HepG2 (cell line): Measurements from ENCODE around the gene IL1RAP. TPM values are rescaled to one million over a fixed set of nuclear protein-coding genes. Genes with fewer than 3 reads are reported as not detected.

Source experiments
- ARID2 ChIP-seq: sonication (generic); formaldehyde crosslinking; IDR thresholded peaks from 2 replicates; pipeline ENCODE4 v1.8.1; 2022; ENCODE audit warnings: mild to moderate bottlenecking, missing genetic modification reagents, borderline replicate concordance
- ATRX ChIP-seq: sonication (generic); formaldehyde crosslinking; IDR thresholded peaks from 2 replicates; pipeline ENCODE4 v1.4.0; 2020; ENCODE audit warnings: missing genetic modification reagents, borderline replicate concordance
- CBFB ChIP-seq: sonication (generic); formaldehyde crosslinking; IDR thresholded peaks from 2 replicates; pipeline ENCODE4 v1.4.0; 2020; ENCODE audit warnings: missing genetic modification reagents
- FOSL2 ChIP-seq: sonication (generic); formaldehyde crosslinking; IDR thresholded peaks from 2 replicates; pipeline ENCODE4 v1.4.0; 2020; ENCODE audit warnings: missing genetic modification reagents
- GABPA ChIP-seq, 2 experiments: IDR thresholded peaks; 2 replicates each; pipeline ENCODE4 v1.6.1; 2011 to 2016; ENCODE audit warnings: low read depth in 2 of 2, low read length in 1 of 2, missing biosample characterization in 1 of 2, missing genetic modification characterization in 1 of 2
- GATAD1 ChIP-seq: IDR thresholded peaks from 2 replicates; pipeline ENCODE4 v1.6.1; 2016; ENCODE audit warnings: missing genetic modification reagents, missing compliant biosample characterization
- HES4 ChIP-seq: sonication (generic); formaldehyde crosslinking; IDR thresholded peaks from 2 replicates; pipeline ENCODE4 v1.9.0; 2021; ENCODE audit warnings: mild to moderate bottlenecking, missing genetic modification reagents, borderline replicate concordance
- HMGA1 ChIP-seq: sonication (generic); formaldehyde crosslinking; conservative IDR thresholded peaks from 2 replicates; pipeline ENCODE4 v1.4.0; 2020; ENCODE audit warnings: missing genetic modification reagents
- HOXA3 ChIP-seq: sonication (generic); formaldehyde crosslinking; IDR thresholded peaks from 2 replicates; pipeline ENCODE4 v1.5.0; 2020; ENCODE audit warnings: missing genetic modification reagents
- KAT8 ChIP-seq: IDR thresholded peaks from 2 replicates; pipeline ENCODE4 v1.6.1; 2016; ENCODE audit warnings: missing genetic modification reagents, missing compliant biosample characterization
- MIER2 ChIP-seq: IDR thresholded peaks from 2 replicates; pipeline ENCODE4 v1.6.1; 2016; ENCODE audit warnings: missing biosample characterization, missing genetic modification reagents
- MZF1 ChIP-seq: sonication (generic); formaldehyde crosslinking; IDR thresholded peaks from 2 replicates; pipeline ENCODE4 v1.8.1; 2023; ENCODE audit warnings: mild to moderate bottlenecking, missing genetic modification reagents, borderline replicate concordance
- NFIC ChIP-seq: IDR thresholded peaks from 2 replicates; pipeline ENCODE4 v1.6.1; 2012; ENCODE audit warnings: mild to moderate bottlenecking, low read length, inconsistent platforms
- PREB ChIP-seq: sonication (generic); formaldehyde crosslinking; IDR thresholded peaks from 2 replicates; pipeline ENCODE4 v1.4.0; 2020; ENCODE audit warnings: missing genetic modification reagents
- RELA ChIP-seq: sonication (generic); formaldehyde crosslinking; IDR thresholded peaks from 2 replicates; pipeline ENCODE4 v1.4.0; 2020; ENCODE audit warnings: missing genetic modification reagents
- SMARCC2 ChIP-seq: fragments of 450-650 bp; IDR thresholded peaks from 2 replicates; pipeline ENCODE4 v1.6.1; 2017; ENCODE audit warnings: antibody characterized with exemption, mild to moderate bottlenecking
- SRSF9 ChIP-seq: fragments of 200-400 bp; formaldehyde crosslinking; IDR thresholded peaks from 2 replicates; pipeline ENCODE4 v1.6.1; 2018; ENCODE audit warnings: borderline replicate concordance, mild to moderate bottlenecking, low read depth, low read length; ENCODE audit not compliant: insufficient read depth, poor library complexity, severe bottlenecking
- SRY ChIP-seq: sonication (generic); formaldehyde crosslinking; IDR thresholded peaks from 2 replicates; pipeline ENCODE4 v1.8.0; 2022; ENCODE audit warnings: mild to moderate bottlenecking, missing genetic modification reagents
- ZBTB43 ChIP-seq: sonication (generic); formaldehyde crosslinking; conservative IDR thresholded peaks from 2 replicates; pipeline ENCODE4 v1.4.0; 2020; ENCODE audit warnings: missing genetic modification reagents
- ZBTB44 ChIP-seq: sonication (generic); formaldehyde crosslinking; IDR thresholded peaks from 2 replicates; pipeline ENCODE4 v1.4.0; 2020; ENCODE audit warnings: missing genetic modification reagents
- ZFP36 ChIP-seq: fragments of 150-350 bp; IDR thresholded peaks from 2 replicates; pipeline ENCODE4 v1.6.1; 2018; ENCODE audit warnings: borderline replicate concordance, low read length, low read depth; ENCODE audit not compliant: partially characterized antibody
- ZFX ChIP-seq: sonication (generic); formaldehyde crosslinking; IDR thresholded peaks from 2 replicates; pipeline ENCODE4 v1.4.0; 2020; ENCODE audit warnings: mild to moderate bottlenecking, low read depth, missing genetic modification reagents, moderate library complexity
- ZNF3 ChIP-seq: IDR thresholded peaks from 2 replicates; pipeline ENCODE4 v1.7.0; 2017; ENCODE audit warnings: inconsistent platforms
- ZNF652 ChIP-seq: IDR thresholded peaks from 2 replicates; pipeline ENCODE4 v1.6.1; 2016; ENCODE audit warnings: low read depth, borderline replicate concordance
- ZNF747 ChIP-seq: sonication (generic); formaldehyde crosslinking; IDR thresholded peaks from 2 replicates; pipeline ENCODE4 v1.8.1; 2023; ENCODE audit warnings: missing genetic modification reagents, mild to moderate bottlenecking, borderline replicate concordance
- ZNF772 ChIP-seq: sonication (generic); formaldehyde crosslinking; IDR thresholded peaks from 2 replicates; pipeline ENCODE4 v1.5.0; 2020; ENCODE audit warnings: mild to moderate bottlenecking, missing genetic modification reagents
- ZNF775 ChIP-seq: sonication (generic); formaldehyde crosslinking; IDR thresholded peaks from 2 replicates; pipeline ENCODE4 v1.4.0; 2020; ENCODE audit warnings: missing genetic modification reagents, mild to moderate bottlenecking, moderate library complexity, borderline replicate concordance
- ZSCAN12 ChIP-seq: sonication (generic); formaldehyde crosslinking; IDR thresholded peaks from 2 replicates; pipeline ENCODE4 v1.9.0; 2021; ENCODE audit warnings: mild to moderate bottlenecking, missing genetic modification reagents
- ZSCAN25 ChIP-seq: sonication (generic); formaldehyde crosslinking; IDR thresholded peaks from 2 replicates; pipeline ENCODE4 v1.8.0; 2022; ENCODE audit warnings: mild to moderate bottlenecking, missing genetic modification reagents
- ZZZ3 ChIP-seq: sonication (generic); formaldehyde crosslinking; IDR thresholded peaks from 2 replicates; pipeline ENCODE4 v1.4.0; 2020; ENCODE audit warnings: missing genetic modification reagents, mild to moderate bottlenecking, borderline replicate concordance
- polyA plus RNA-seq, 8 experiments: library from polyadenylated mRNA; depleted of rRNA in 3 of 8; stranded (reverse) in 7 of 8; unstranded in 1 of 8; fragments of >200 nt; fragmentation: Illumina TruSeq in 4 of 8; extraction: Trizol in 4 of 8; gene quantifications; 2 replicates each; pipeline versions ENCODE4 v1.2.1 to v1.2.3, GENCODE V29; 2011 to 2016; ENCODE audit warnings: low read depth in 4 of 8, missing spikeins in 1 of 8, mixed read lengths in 1 of 8; ENCODE audit not compliant: insufficient read depth in 1 of 8
- total RNA-seq, 5 experiments: library from RNA; depleted of rRNA; stranded (reverse); fragments of >200 nt; fragmentation: Illumina TruSeq; extraction: Trizol; gene quantifications; 2 replicates each; pipeline ENCODE4 v1.2.3, GENCODE V29; 2016; ENCODE audit warnings: low read depth in 1 of 5

Gene IL1RAP
- total and polyA plus RNA-seq, 2 of the 13 experiments (the other 11 are each of a cell fraction or from before 2014, with no cell fraction given): 18.3 to 54.9 TPM

- no peak for TF ChIP-seq GABPA (IDR thresholded peaks at IDR 0.05; ENCODE audit: low read depth, low read length)
- no peak for TF ChIP-seq GABPA (CRISPR knock-in tag; IDR thresholded peaks at IDR 0.05; ENCODE audit: low read depth)
- TF ChIP-seq SMARCC2: no peak
- no peak for TF ChIP-seq ARID2
- TF ChIP-seq PREB (CRISPR knock-in tag): no peak
- peak; percentile 59; the same call in 1 of the 2 replicates for TF ChIP-seq MIER2 (CRISPR knock-in tag)
- TF ChIP-seq ZBTB43 (CRISPR knock-in tag): no peak
- peak; percentile 75 for TF ChIP-seq NFIC
- 0 out of 2 replicates have a peak, but pooled peaks have one; percentile 32 for TF ChIP-seq ZNF747 (CRISPR knock-in tag)
- TF ChIP-seq ZNF772 (CRISPR knock-in tag): peak; percentile 19; the same call in 1 of the 2 replicates
- no peak for TF ChIP-seq ATRX
- TF ChIP-seq HMGA1: no peak
- no peak for TF ChIP-seq HES4
- no peak for TF ChIP-seq ZNF775 (CRISPR knock-in tag)
- no peak for TF ChIP-seq ZNF652 (CRISPR knock-in tag)
- no peak for TF ChIP-seq ZSCAN12
- no peak; the same call in 1 of the 2 replicates for TF ChIP-seq HOXA3 (CRISPR knock-in tag)
- TF ChIP-seq RELA (CRISPR knock-in tag): no peak
- TF ChIP-seq MZF1: no peak
- TF ChIP-seq ZZZ3 (CRISPR knock-in tag): no peak
- TF ChIP-seq GATAD1 (CRISPR knock-in tag): no peak
- no peak for TF ChIP-seq SRSF9
- TF ChIP-seq ZFX: 0 out of 2 replicates have a peak, but pooled peaks have one; percentile 36
- no peak for TF ChIP-seq SRY
- no peak for TF ChIP-seq KAT8 (CRISPR knock-in tag)
- TF ChIP-seq ZSCAN25 (CRISPR knock-in tag): no peak
- no peak for TF ChIP-seq ZFP36
- no peak for TF ChIP-seq ZBTB44 (CRISPR knock-in tag)
- TF ChIP-seq CBFB (CRISPR knock-in tag): peak; percentile 51; the same call in 1 of the 2 replicates
- TF ChIP-seq ZNF3 (CRISPR knock-in tag): peak; percentile 88
- peak; percentile 81 for TF ChIP-seq FOSL2 (CRISPR knock-in tag)
Observed at GRCh38 chr3:190534986-190535385, 21.1 kb downstream of the IL1RAP start (continued).
